ENCODE results near the gene NXF1. TPM values are rescaled to one million over a fixed set of nuclear protein-coding genes. Genes with fewer than 3 reads are reported as not detected.

NXF1 gene
- total and polyA plus RNA-seq, 8 donors: 23.5 to 138 (median 54.9) TPM

- no peaks in the 10 kb centered on the region for H3K9me3 ChIP-seq
- H3K27ac ChIP-seq: peak overlapping the region; percentile 90 to 97 (median 92)
- H3K27me3 ChIP-seq: no peaks in the 10 kb centered on the region
- peak overlapping the region; percentile 65 to 97 (median 92) for H3K4me3 ChIP-seq
- H3K4me1 ChIP-seq: peaks cover 15 to 45% (median 32%) of the 10 kb centered on the region in 4 donors
- TF ChIP-seq POLR2AphosphoS5 (IDR thresholded peaks at IDR 0.05) (peak in 1 of 3 donors; percentile 4), CTCF (IDR thresholded peaks at IDR 0.05) (no peak)
- peak; percentile 26 to 44 for DNase-seq
- H3K36me3 ChIP-seq: peaks cover 38 to 52% (median 50%) of the 10 kb centered on the region in 4 donors
- intact Hi-C loops (cut with DNase I; ENCODE audit: low total_unique reads): no loop called here
- WGBS, 5 donors: 1 to 4% (median 2%) methylated on average over 14 of the region's 14 CpGs
These were observed 747 bp downstream of the NXF1 start for GRCh38 chr11:62804310-62805075.

DNA sequence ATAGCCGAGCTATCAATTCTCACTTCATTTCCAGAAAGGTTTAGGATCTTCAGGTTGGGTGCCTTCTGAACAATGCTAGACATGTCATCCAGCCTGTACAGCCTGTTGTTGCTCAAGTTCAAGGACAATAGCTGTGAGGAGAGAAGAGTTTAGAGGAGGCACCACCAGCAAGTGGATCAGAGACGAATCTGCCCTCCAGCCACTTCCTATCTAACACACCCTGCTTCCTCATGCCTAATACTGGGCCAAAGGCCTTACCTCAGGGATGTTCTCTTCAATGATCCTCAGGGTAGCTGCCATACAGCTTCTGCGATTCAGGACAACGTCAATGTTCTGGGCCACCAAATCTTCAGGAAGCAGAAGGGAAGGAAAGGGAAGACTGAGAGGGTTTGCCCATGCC is 4.2 kb downstream of the NXF1 start:
- 85 to 95% (median 93%) methylated on average over 4 of the region's 4 CpGs for WGBS, 5 donors
- Histone ChIP-seq H3K9me3 (no peaks in the 10 kb centered on the region), H3K36me3 (peaks cover 71 to 77% (median 76%) of the 10 kb centered on the region in 4 donors), H3K27ac (no peak overlapping the region), H3K4me3 (no peak overlapping the region), H3K27me3 (no peaks in the 10 kb centered on the region), H3K4me1 (peaks cover 11 to 31% (median 24%) of the 10 kb centered on the region in 4 donors)
- no peak for TF ChIP-seq CTCF (IDR thresholded peaks at IDR 0.05)
- TF ChIP-seq POLR2AphosphoS5 (IDR thresholded peaks at IDR 0.05): no peak
- TF ChIP-seq EP300 (IDR thresholded peaks at IDR 0.05): no peak
- TF ChIP-seq POLR2A (IDR thresholded peaks at IDR 0.05): no peak
- no peak for DNase-seq
- intact Hi-C loops (cut with DNase I; ENCODE audit: low total_unique reads): no loop called here

GRCh38 chr11:62799486-62799885 is 5.8 kb downstream of the NXF1 start:
- WGBS, 5 donors: 89 to 93% (median 90%) methylated on average over 7 to 10 of the region's 10 CpGs
- Histone ChIP-seq H3K27me3 (no peaks in the 10 kb centered on the region), H3K36me3 (peaks cover 87 to 93% (median 92%) of the 10 kb centered on the region in 4 donors), H3K4me1 (peaks cover 6 to 26% (median 18%) of the 10 kb centered on the region in 4 donors), H3K9me3 (no peaks in the 10 kb centered on the region), H3K4me3 (no peak overlapping the region), H3K27ac (no peak overlapping the region)
- intact Hi-C loops (cut with DNase I; ENCODE audit: low total_unique reads): loop anchor here (10.0 kb wide), 1 partner anchor 55 kb away; no protein-coding TSS in a partner anchor
- no peak for DNase-seq
- TF ChIP-seq POLR2A (IDR thresholded peaks at IDR 0.05) (no peak), EP300 (IDR thresholded peaks at IDR 0.05) (no peak), POLR2AphosphoS5 (IDR thresholded peaks at IDR 0.05) (no peak), CTCF (IDR thresholded peaks at IDR 0.05) (no peak)

- H3K9me3 ChIP-seq: no peaks in the 10 kb centered on the region
- 89 to 95% (median 91%) methylated on average over 7 of the region's 7 CpGs for WGBS, 5 donors
- H3K36me3 ChIP-seq: peaks cover 75 to 92% (median 92%) of the 10 kb centered on the region in 4 donors
- H3K27me3 ChIP-seq: no peaks in the 10 kb centered on the region
- no peak for DNase-seq
- H3K27ac ChIP-seq: peak overlapping the region in 1 of 5 donors; percentile 2
- TF ChIP-seq POLR2A (IDR thresholded peaks at IDR 0.05) (no peak), POLR2AphosphoS5 (IDR thresholded peaks at IDR 0.05) (no peak), CTCF (IDR thresholded peaks at IDR 0.05) (no peak), EP300 (IDR thresholded peaks at IDR 0.05) (no peak)
- peaks cover 9 to 18% (median 15%) of the 10 kb centered on the region in 4 donors for H3K4me1 ChIP-seq
- H3K4me3 ChIP-seq: no peak overlapping the region
- intact Hi-C loops (cut with DNase I; ENCODE audit: low total_unique reads): loop anchor here (10.0 kb wide), 1 partner anchor 59 kb away; no protein-coding TSS in a partner anchor
These were observed 9.0 kb downstream of the NXF1 start for GRCh38 chr11:62796281-62796680.
